HepG2 (cell line): Measurements from ENCODE around the gene C21orf58. TPM values are rescaled to one million over a fixed set of nuclear protein-coding genes. Genes with fewer than 3 reads are reported as not detected.

Experiments
- ATAC-seq: fragments of 200-7000 bp; cut with Tn5 transposase; 3 replicates; pipeline ENCODE4 v1.9.1; 2020; ENCODE audit warnings: mild to moderate bottlenecking, moderate library complexity
- BruUV-seq: library from RNA; stranded (reverse); fragments of 400-500 nt; replicated peaks from 2 replicates; lab custom pipeline; 2021; lab: Mats Ljungman, UMichigan
- CTCF ChIA-PET: fragments of 300-600 bp; formaldehyde crosslinking; extraction: SDS; loops from one replicate; lab custom pipeline; 2021; ENCODE audit warnings: low total read pairs, inconsistent platforms, low intra/inter-chr PET ratio; lab: Yijun Ruan, JAX
- POLR2A ChIA-PET: fragments of 350-600 bp; sonication (Branson Sonifier 250); formaldehyde crosslinking; loops from one replicate; lab custom pipeline; 2020; ENCODE audit warnings: antibody characterized with exemption, inconsistent platforms; lab: Yijun Ruan, JAX
- DNase-seq: peaks from one replicate; pipeline ENCODE4 v3.0.0-alpha.2; 2015; ENCODE audit warnings: low spot score
- FAIRE-seq: peaks from 3 replicates; lab custom pipeline; 2011; peaks lifted over from hg19 to GRCh38; lab: Jason Lieb, UNC
- H2AFZ ChIP-seq: one replicate; pipeline ENCODE4 v1.6.1; 2011; ENCODE audit warnings: low read length, inconsistent platforms
- H3K27ac ChIP-seq: fragments of 300-600 bp; 3 replicates; pipeline ENCODE4 v1.8.0; 2011; ENCODE audit warnings: mixed run types, mild to moderate bottlenecking, mixed read lengths, low read length, inconsistent platforms; ENCODE audit not compliant: insufficient read depth; ENCODE audit errors: extremely low read length
- H3K27me3 ChIP-seq, 2 experiments: fragments of 200-600 bp in 1 of 2; 2 replicates in 1 of 2; 3 replicates in 1 of 2; pipeline versions ENCODE4 v1.6.0 to v1.8.0; 2011; ENCODE audit warnings: low read length in 2 of 2, mild to moderate bottlenecking in 2 of 2, moderate library complexity in 2 of 2, inconsistent platforms in 1 of 2; ENCODE audit not compliant: insufficient read depth in 2 of 2, control insufficient read depth in 1 of 2
- H3K36me3 ChIP-seq, 2 experiments: fragments of 200-600 bp in 1 of 2; replicated peaks in 1 of 2; 2 replicates in 1 of 2; 3 replicates in 1 of 2; pipeline versions ENCODE4 v1.5.1 to v1.8.0; 2011; ENCODE audit warnings: low read length in 2 of 2, inconsistent platforms in 1 of 2; ENCODE audit not compliant: insufficient read depth in 2 of 2, control insufficient read depth in 1 of 2
- H3K4me1 ChIP-seq: 2 replicates; pipeline ENCODE4 v1.5.1; 2012; ENCODE audit warnings: low read length, inconsistent platforms; ENCODE audit not compliant: insufficient read depth
- H3K4me2 ChIP-seq: 2 replicates; pipeline ENCODE4 v1.6.0; 2011; ENCODE audit warnings: low read depth, low read length, inconsistent platforms
- H3K4me3 ChIP-seq, 3 experiments: fragments of 200-600 bp in 1 of 3; sonication (generic), shearing (Covaris generic) in 1 of 3; replicated peaks in 1 of 3; 2 replicates each; pipeline ENCODE4 v1.5.1; 2011 to 2016; ENCODE audit warnings: low read length in 3 of 3, inconsistent platforms in 2 of 3, low read depth in 2 of 3, mild to moderate bottlenecking in 2 of 3, control low read depth in 1 of 3, mixed read lengths in 1 of 3; ENCODE audit not compliant: insufficient read depth in 1 of 3
- H3K79me2 ChIP-seq: one replicate; pipeline ENCODE4 v1.6.1; 2011; ENCODE audit warnings: low read length, inconsistent platforms; ENCODE audit not compliant: insufficient read depth
- H3K9ac ChIP-seq: 2 replicates; pipeline ENCODE4 v1.6.0; 2011; ENCODE audit warnings: mild to moderate bottlenecking, low read depth, low read length, inconsistent platforms; ENCODE audit not compliant: insufficient read depth
- H3K9me3 ChIP-seq: 2 replicates; pipeline ENCODE4 v1.5.1; 2012; ENCODE audit warnings: mild to moderate bottlenecking, low read length
- H4K20me1 ChIP-seq: 2 replicates; pipeline ENCODE4 v1.6.0; 2011; ENCODE audit warnings: inconsistent platforms, mild to moderate bottlenecking, low read length, moderate library complexity; ENCODE audit not compliant: insufficient read depth
- DPF2 ChIP-seq: sonication (generic); formaldehyde crosslinking; IDR thresholded peaks from 2 replicates; pipeline ENCODE4 v1.4.0; 2020; ENCODE audit warnings: mild to moderate bottlenecking, low read depth, missing genetic modification reagents, borderline replicate concordance
- GATA4 ChIP-seq: sonication (generic); IDR thresholded peaks from 2 replicates; pipeline ENCODE4 v1.6.1; 2016; ENCODE audit warnings: antibody characterized with exemption, low read depth, borderline replicate concordance
- TBL1XR1 ChIP-seq: fragments of 150-350 bp; IDR thresholded peaks from 2 replicates; pipeline ENCODE4 v1.6.1; 2014; ENCODE audit warnings: borderline replicate concordance, low read length; ENCODE audit not compliant: partially characterized antibody
- ZNF281 ChIP-seq: sonication (generic); formaldehyde crosslinking; IDR thresholded peaks from 2 replicates; pipeline ENCODE4 v1.4.0; 2020; ENCODE audit warnings: missing genetic modification reagents, borderline replicate concordance
- ZSCAN20 ChIP-seq: sonication (generic); formaldehyde crosslinking; IDR thresholded peaks from 2 replicates; pipeline ENCODE4 v1.4.0; 2020; ENCODE audit warnings: missing genetic modification reagents, mild to moderate bottlenecking, borderline replicate concordance
- WGBS: methylation state at CpG from one replicate; pipeline ENCODE4 v1.1.6; 2017; ENCODE audit warnings: low lambda C conversion rate; 5-methylcytosine and 5-hydroxymethylcytosine counted together
- in situ Hi-C: cut with HindIII; loops from 2 replicates; pipeline ENCODE4 v1.10.0; 2017; ENCODE audit warnings: low pct_unique_long_range_greater_than_20kb; ENCODE audit not compliant: extremely low pct_ligation_motif_present
- intact Hi-C: fragments of 100-400 bp; cut with micrococcal nuclease; formaldehyde crosslinking; loops from one replicate; pipeline ENCODE4 v1.10.0; 2022; ENCODE audit not compliant: unreplicated experiment
- polyA plus RNA-seq, 8 experiments: library from polyadenylated mRNA; depleted of rRNA in 3 of 8; stranded (reverse) in 7 of 8; unstranded in 1 of 8; fragments of >200 nt; fragmentation: Illumina TruSeq in 4 of 8; extraction: Trizol in 4 of 8; gene quantifications; 2 replicates each; pipeline versions ENCODE4 v1.2.1 to v1.2.3, GENCODE V29; 2011 to 2016; ENCODE audit warnings: low read depth in 4 of 8, missing spikeins in 1 of 8, mixed read lengths in 1 of 8; ENCODE audit not compliant: insufficient read depth in 1 of 8
- total RNA-seq, 5 experiments: library from RNA; depleted of rRNA; stranded (reverse); fragments of >200 nt; fragmentation: Illumina TruSeq; extraction: Trizol; gene quantifications; 2 replicates each; pipeline ENCODE4 v1.2.3, GENCODE V29; 2016; ENCODE audit warnings: low read depth in 1 of 5
- TF ChIP-seq, protein P1 (sequence below): sonication (generic); formaldehyde crosslinking; IDR thresholded peaks from 2 replicates; pipeline ENCODE4 v1.4.0; 2020; ENCODE audit warnings: mild to moderate bottlenecking, low read depth, missing genetic modification reagents

C21orf58 gene
- total and polyA plus RNA-seq, 2 of the 13 experiments (the other 11 are each of a cell fraction or from before 2014, with no cell fraction given) = 3.5 to 6.8 TPM

GRCh38 chr21:46349134-46349760 is 25.6 kb upstream of the C21orf58 start:
- Histone ChIP-seq H3K27me3 (no peaks in the 10 kb centered on the region; a peak in 1 of 5 replicates), H3K27ac (no peak overlapping the region), H3K4me2 (no peak overlapping the region), H3K4me3 (no peak overlapping the region), H3K36me3 (peaks cover 43 to 82% of the 10 kb centered on the region in 2 experiments), H3K9ac (no peak overlapping the region), H3K4me1 (no peaks in the 10 kb centered on the region), H4K20me1 (no peaks in the 10 kb centered on the region; the same call in 1 of the 2 replicates), H3K9me3 (no peaks in the 10 kb centered on the region), H2AFZ (no peak overlapping the region), H3K79me2 (peaks cover 2% of the 10 kb centered on the region)
- intact Hi-C loops (no loop called here), in situ Hi-C loops (no loop called here)
- ATAC-seq (no peak), FAIRE-seq (no peak), DNase-seq (no peak)
- TF ChIP-seq ZSCAN20 (CRISPR knock-in tag) (no peak), TBL1XR1 (no peak), DPF2 (CRISPR knock-in tag) (no peak), GATA4 (no peak), ZNF281 (no peak)
- TF ChIP-seq, protein P1, sequence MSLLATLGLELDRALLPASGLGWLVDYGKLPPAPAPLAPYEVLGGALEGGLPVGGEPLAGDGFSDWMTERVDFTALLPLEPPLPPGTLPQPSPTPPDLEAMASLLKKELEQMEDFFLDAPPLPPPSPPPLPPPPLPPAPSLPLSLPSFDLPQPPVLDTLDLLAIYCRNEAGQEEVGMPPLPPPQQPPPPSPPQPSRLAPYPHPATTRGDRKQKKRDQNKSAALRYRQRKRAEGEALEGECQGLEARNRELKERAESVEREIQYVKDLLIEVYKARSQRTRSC (CRISPR knock-in tag) = no peak
- ChIA-PET CTCF (no interaction called here), POLR2A (no interaction called here)
- 96% methylated on average over 17 of the region's 17 CpGs for WGBS
- no TSS peak for BruUV-seq
